ENCODE measurements around the gene WASF2.
"Not testable (repeated sequence)": the region's sequence is repeated elsewhere in the genome, so short reads cannot be mapped to it uniquely, and the experiment has no call there.

WASF2 gene

GRCh38 chr1:27521336-27521831, 31.4 kb upstream of the WASF2 start:
- DNase-seq = no peak

- no peak for DNase-seq
Measured at GRCh38 chr1:27520651-27521050, 30.7 kb upstream of the WASF2 start.

GRCh38 chr1:27519331-27520258, 29.6 kb upstream of the WASF2 start:
- no peak for DNase-seq

GRCh38 chr1:27518808-27519207, 28.8 kb upstream of the WASF2 start:
- no peak for DNase-seq

- DNase-seq = no peak
Measured at GRCh38 chr1:27517907-27518718, 28.1 kb upstream of the WASF2 start.

GRCh38 chr1:27517301-27517700, 27.3 kb upstream of the WASF2 start:
- DNase-seq = no peak

GRCh38 chr1:27515626-27516025, 25.7 kb upstream of the WASF2 start:
- no peak for DNase-seq

- no peak for DNase-seq
Measured at GRCh38 chr1:27513958-27514357, 24.0 kb upstream of the WASF2 start.

- no peak for DNase-seq
Measured at GRCh38 chr1:27513528-27513927, 23.6 kb upstream of the WASF2 start.

GRCh38 chr1:27509127-27510080, 19.4 kb upstream of the WASF2 start:
- DNase-seq = no peak

GRCh38 chr1:27507960-27508665, 18.1 kb upstream of the WASF2 start:
- DNase-seq = no peak

GRCh38 chr1:27506703-27507102, 16.7 kb upstream of the WASF2 start:
- no peak for DNase-seq

- no peak for DNase-seq
Measured at GRCh38 chr1:27505420-27505680, 15.4 kb upstream of the WASF2 start.

- no peak for DNase-seq
Measured at GRCh38 chr1:27504588-27505419, 14.8 kb upstream of the WASF2 start.

GRCh38 chr1:27503844-27504587, 14.0 kb upstream of the WASF2 start:
- no peak for DNase-seq

GRCh38 chr1:27503033-27503432, 13.1 kb upstream of the WASF2 start:
- no peak for DNase-seq

GRCh38 chr1:27501159-27501558, 11.2 kb upstream of the WASF2 start:
- not testable (repeated sequence) for DNase-seq

- DNase-seq = no peak
Measured at GRCh38 chr1:27499142-27499541, 9.2 kb upstream of the WASF2 start.

GRCh38 chr1:27496604-27497155, 6.7 kb upstream of the WASF2 start:
- DNase-seq = no peak

- no peak for DNase-seq
Measured at GRCh38 chr1:27492796-27493195, 2.8 kb upstream of the WASF2 start.
